Ramos (cell line): ENCODE measurements around the gene AP2B1.
"Not testable (repeated sequence)": the region's sequence is repeated elsewhere in the genome, so short reads cannot be mapped to it uniquely, and the experiment has no call there.

ENCODE experiments used
- in situ Hi-C: fragments of 300-500 bp; cut with MboI; formaldehyde crosslinking; loops from one replicate; pipeline ENCODE4 v1.14.3; 2022; ENCODE audit warnings: low sequenced_read_pairs; ENCODE audit not compliant: unreplicated experiment

The AP2B1 gene

GRCh38 chr17:35742896-35743477, 155.9 kb downstream of the AP2B1 start:
- in situ Hi-C loops, result loop anchor here (10.0 kb wide), 1 partner anchor 428 kb away; no protein-coding TSS in a partner anchor

GRCh38 chr17:35743626-35744328, 156.7 kb downstream of the AP2B1 start:
- in situ Hi-C loops, result loop anchor here (10.0 kb wide), 1 partner anchor 429 kb away; no protein-coding TSS in a partner anchor

DNA sequence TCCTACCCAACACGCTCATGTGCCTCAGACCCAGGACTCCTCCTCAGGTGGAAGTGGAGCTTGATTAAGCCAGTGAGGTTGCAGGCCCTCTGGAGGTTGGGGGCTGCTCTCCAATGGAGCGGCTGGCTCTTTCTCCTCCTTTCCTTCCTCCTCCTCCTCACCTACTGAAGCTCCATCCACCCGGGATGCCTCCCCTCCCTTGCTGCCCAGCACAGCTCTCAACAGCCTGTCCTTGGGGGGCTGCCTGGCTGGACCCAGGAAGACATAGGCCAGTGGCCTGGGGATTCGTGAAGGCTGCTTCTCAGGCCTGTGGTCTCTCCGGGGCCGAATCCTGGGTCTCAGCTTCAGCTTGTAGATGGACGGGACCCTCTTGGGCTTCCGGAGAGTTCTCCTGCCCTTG, 157.7 kb downstream of the AP2B1 start:
- in situ Hi-C loops, result loop anchor here (5.0 to 10.0 kb wide), 2 partner anchors 138 to 430 kb away; no protein-coding TSS in a partner anchor

DNA sequence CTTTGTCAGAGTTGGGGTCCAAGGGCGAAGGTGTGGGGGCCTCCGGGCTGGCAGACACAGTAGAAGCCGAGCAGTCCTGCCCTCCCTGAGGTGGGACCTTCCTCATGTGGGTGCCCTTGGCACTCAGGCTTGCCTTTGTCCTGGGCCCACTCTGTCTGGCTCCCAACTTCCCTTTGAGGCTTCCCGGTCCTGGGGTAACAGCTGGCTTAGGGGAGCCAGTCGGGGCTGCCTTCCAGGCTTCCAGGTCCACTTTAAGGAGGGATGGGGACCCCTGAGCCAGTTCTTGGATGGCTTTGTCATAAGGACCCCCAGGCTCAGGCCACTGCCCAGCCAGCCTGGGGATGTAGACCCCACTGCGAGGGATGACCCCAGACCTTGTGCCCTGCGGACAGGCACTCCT, 158.1 kb downstream of the AP2B1 start:
- in situ Hi-C loops, result loop anchor here (5.0 to 10.0 kb wide), 2 partner anchors 138 to 430 kb away; no protein-coding TSS in a partner anchor

GRCh38 chr17:35745749-35746320, 158.7 kb downstream of the AP2B1 start:
- in situ Hi-C loops, result loop anchor here (5.0 to 10.0 kb wide), 2 partner anchors 139 to 431 kb away; no protein-coding TSS in a partner anchor

GRCh38 chr17:35747540-35748017, 160.5 kb downstream of the AP2B1 start:
- in situ Hi-C loops, result loop anchor here (5.0 to 10.0 kb wide), 2 partner anchors 140 to 433 kb away; no protein-coding TSS in a partner anchor

GRCh38 chr17:35748341-35748841, 161.3 kb downstream of the AP2B1 start:
- in situ Hi-C loops, result loop anchor here (5.0 to 10.0 kb wide), 2 partner anchors 141 to 434 kb away; no protein-coding TSS in a partner anchor

DNA sequence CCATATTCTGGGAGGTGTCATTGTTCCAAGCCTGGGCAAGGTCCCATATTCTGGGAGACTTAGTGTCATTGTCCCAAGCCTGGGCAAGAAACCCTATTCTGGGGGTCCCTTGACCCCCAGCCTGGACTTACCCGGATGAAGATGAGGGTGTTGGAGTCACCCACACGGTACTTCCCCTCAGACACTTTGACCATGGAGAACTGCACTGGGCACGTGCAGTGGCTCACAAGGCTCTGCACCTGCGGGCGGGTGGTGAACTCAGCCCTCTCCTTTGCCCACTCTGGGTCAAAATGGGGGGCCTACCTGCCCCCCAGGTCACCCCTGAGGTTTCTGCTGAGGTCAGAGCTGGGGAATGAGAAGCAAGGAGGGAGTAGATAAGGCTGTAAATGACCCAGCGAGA, 161.9 kb downstream of the AP2B1 start:
- in situ Hi-C loops, result loop anchor here (5.0 to 10.0 kb wide), 2 partner anchors 142 to 434 kb away; no protein-coding TSS in a partner anchor

DNA sequence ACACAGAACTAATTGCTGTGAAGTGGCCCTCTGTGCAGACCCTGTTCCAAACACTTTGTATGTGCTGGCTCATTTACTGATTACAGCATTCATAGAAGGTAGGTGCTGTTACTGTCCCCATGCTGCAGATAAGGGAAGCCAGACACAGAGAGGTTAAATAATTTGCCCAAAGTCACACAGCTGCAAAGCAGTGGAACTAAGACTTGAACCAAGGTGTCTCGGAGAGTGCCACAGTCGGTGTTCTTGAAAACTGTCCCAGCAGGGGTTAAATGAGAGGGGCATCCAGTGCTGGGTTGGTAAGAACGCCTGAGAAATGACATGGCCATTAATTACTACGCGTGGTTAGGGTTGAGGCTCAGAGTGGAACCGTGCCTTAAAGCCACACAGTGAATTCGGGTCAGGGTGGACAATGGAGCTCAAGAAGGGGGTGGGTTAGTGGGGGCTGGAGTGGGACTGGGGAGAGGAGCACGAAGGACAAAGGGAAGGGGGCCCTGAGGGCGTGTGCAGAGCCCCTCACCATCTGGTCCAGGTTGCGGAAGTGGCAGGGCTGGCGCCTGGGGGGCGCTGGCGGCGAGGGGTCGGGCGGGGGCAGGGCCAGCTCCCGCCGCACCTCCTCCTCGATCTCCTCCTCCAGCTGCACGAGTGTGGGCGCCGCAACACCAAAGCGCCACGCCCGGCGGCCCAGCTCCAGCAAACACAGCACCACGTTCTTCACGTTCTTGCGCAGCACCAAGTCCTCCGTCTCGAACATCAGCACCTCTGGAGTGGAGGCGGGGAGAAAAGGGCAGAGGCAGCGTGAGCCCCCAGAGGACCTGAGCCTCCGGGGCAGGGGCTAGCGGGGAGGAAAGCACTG, 162.7 kb downstream of the AP2B1 start:
- in situ Hi-C loops, result loop anchor here (5.0 to 10.0 kb wide), 2 partner anchors 142 to 435 kb away; no protein-coding TSS in a partner anchor

DNA sequence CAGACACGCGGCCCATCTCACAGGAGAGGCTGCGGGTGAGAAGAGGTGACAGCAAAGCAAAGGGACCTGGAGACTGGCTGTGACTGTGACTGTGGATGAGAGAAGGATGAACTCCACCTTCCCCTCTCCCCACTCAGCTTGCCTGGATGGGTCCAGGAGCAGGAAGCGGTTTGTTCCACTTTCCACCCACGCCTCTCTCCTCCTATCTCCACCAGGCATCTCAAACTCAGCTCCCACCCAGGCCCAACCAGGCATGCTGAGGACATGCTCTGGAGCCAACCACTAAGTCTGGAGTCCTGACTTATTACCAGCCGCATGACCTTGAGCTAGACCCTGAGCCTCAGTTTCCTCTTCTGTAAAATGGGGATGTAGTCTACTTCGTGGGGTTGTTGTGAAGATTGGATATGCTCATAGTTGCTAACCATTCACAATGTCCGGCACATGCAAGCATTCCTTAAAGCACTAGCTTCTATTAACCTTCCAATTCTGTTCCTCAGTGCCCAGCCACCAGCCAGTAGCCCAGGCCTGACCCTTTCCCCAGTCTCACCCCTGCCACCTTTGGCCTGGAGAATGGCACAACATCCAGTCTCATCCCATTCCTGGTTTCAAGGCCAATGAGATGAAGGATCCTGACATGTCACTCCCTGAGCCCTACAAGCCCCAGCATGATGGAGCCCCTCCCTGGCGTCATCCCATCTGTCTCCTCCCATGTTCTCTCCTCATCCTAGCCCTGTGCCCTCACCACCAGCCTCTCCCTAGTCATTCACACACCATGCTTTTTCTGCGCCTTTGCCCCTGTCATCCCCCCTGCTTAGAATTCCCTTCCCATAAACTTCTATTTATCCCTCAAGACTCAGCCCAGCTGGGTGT, 163.6 kb downstream of the AP2B1 start:
- in situ Hi-C loops, result no loop called here

GRCh38 chr17:35751541-35751940, 164.4 kb downstream of the AP2B1 start:
- in situ Hi-C loops, result not testable (repeated sequence)

- in situ Hi-C loops, result no loop called here
Observed at GRCh38 chr17:35752471-35752870, 165.3 kb downstream of the AP2B1 start.

GRCh38 chr17:35752945-35753764, 166.0 kb downstream of the AP2B1 start, which contains the start of gene GAS2L2:
Gene GAS2L2 (minus strand): TSS chr17:35753239. CDS start chr17:35752850, 389 bp downstream.
- in situ Hi-C loops, result no loop called here

- in situ Hi-C loops, result no loop called here
Observed at GRCh38 chr17:35757243-35757642, 170.1 kb downstream of the AP2B1 start.

GRCh38 chr17:35760587-35760986, 173.5 kb downstream of the AP2B1 start, which contains the start of gene C17orf50:
Gene C17orf50 (plus strand): TSS chr17:35760887. CDS start chr17:35760942, 55 bp downstream.
- in situ Hi-C loops, result loop anchor here (5.0 kb wide), 1 partner anchor 47 kb away; the partner anchor contains the start of gene TAF15

DNA sequence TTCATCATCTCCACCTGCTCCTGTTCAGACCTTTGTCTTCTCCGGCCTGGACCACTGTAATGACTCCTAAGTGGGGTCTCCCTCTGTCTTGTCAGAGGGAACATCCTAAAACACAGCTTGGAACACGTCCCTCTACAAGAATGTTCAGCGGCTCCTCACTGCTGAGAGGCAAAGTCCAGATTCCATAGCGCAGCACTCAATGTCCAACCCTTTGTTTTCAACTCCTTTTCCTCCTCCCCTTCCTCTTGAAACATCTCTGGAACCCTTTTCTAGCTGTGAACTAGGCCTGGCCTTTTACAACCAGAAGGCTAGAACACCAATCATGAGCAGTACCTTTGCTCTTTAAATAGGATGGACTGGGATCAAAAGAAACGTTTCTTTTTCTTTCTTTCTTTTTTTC, 174.5 kb downstream of the AP2B1 start:
- in situ Hi-C loops, result loop anchor here (5.0 kb wide), 1 partner anchor 46 kb away; the partner anchor contains the start of gene TAF15

DNA sequence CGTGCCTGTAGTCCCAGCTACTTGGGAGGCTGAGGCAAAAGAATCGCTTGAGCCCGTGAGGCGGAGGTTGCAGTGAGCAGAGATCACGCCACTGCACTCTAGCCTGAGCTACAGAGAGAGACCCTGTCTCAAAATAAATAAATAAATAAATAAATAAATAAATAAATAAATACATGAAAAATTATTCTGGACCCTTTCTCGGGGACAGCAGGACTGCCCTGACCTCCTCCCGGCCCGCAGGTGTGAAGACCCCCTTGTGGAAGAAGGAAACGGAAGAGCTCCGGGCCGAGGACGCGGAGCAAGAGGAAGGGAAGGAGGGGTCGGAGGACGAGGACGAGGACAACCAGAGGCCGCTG, 176.6 kb downstream of the AP2B1 start:
- in situ Hi-C loops, result loop anchor here (5.0 kb wide), 1 partner anchor 44 kb away; the partner anchor contains the start of gene TAF15
